Left renal pelvis (tissue), 4 donors: ENCODE results near the gene RAMP3. TPM values are rescaled to one million over a fixed set of nuclear protein-coding genes. Genes with fewer than 3 reads are reported as not detected.
"Not testable (repeated sequence)": the region's sequence is repeated elsewhere in the genome, so short reads cannot be mapped to it uniquely, and the experiment has no call there.

ENCODE experiments used
- DNase-seq, 4 donors: peaks; one replicate each; pipeline ENCODE4 v3.0.0-alpha.2; 2013; ENCODE audit warnings: low read depth in 4 of 4, low spot score in 3 of 4
- polyA plus RNA-seq, 4 donors: library from polyadenylated mRNA; unstranded; fragments of 120-200 nt; gene quantifications; one replicate each; pipeline ENCODE4 v1.2.1, GENCODE V29; 2013; ENCODE audit not compliant: insufficient read length in 4 of 4

RAMP3 gene
- polyA plus RNA-seq, 4 donors = 4.7 to 11.4 (median 9.2) TPM

GRCh38 chr7:45189151-45189970 lies 31.8 kb downstream of the RAMP3 start:
- DNase-seq = no peak

- DNase-seq = no peak
These were observed 33.0 kb downstream of the RAMP3 start for GRCh38 chr7:45190406-45191165.

GRCh38 chr7:45191396-45191795 lies 33.8 kb downstream of the RAMP3 start:
- DNase-seq = no peak

GRCh38 chr7:45192621-45193041 lies 35.0 kb downstream of the RAMP3 start:
- no peak for DNase-seq

- DNase-seq = no peak
These were observed 36.2 kb downstream of the RAMP3 start for GRCh38 chr7:45193828-45194227.

GRCh38 chr7:45196374-45196773 lies 38.8 kb downstream of the RAMP3 start:
- DNase-seq = no peak

GRCh38 chr7:45197461-45197860 lies 39.9 kb downstream of the RAMP3 start:
- no peak for DNase-seq

- no peak for DNase-seq
These were observed 41.4 kb downstream of the RAMP3 start for GRCh38 chr7:45198986-45199385.

GRCh38 chr7:45199506-45199905 lies 41.9 kb downstream of the RAMP3 start:
- no peak for DNase-seq

- no peak for DNase-seq
These were observed 45.0 kb downstream of the RAMP3 start for GRCh38 chr7:45202625-45203024.

GRCh38 chr7:45203036-45203435 lies 45.4 kb downstream of the RAMP3 start:
- DNase-seq = no peak

GRCh38 chr7:45203459-45203858 lies 45.9 kb downstream of the RAMP3 start:
- no peak for DNase-seq

GRCh38 chr7:45203936-45204445 lies 46.4 kb downstream of the RAMP3 start:
- no peak for DNase-seq

- DNase-seq = not testable (repeated sequence)
These were observed 48.7 kb downstream of the RAMP3 start for GRCh38 chr7:45206266-45206665.

GRCh38 chr7:45209909-45210308 lies 52.3 kb downstream of the RAMP3 start:
- not testable (repeated sequence) for DNase-seq

- no peak for DNase-seq
These were observed 53.5 kb downstream of the RAMP3 start for GRCh38 chr7:45211066-45211465.

- DNase-seq = no peak
These were observed 54.4 kb downstream of the RAMP3 start for GRCh38 chr7:45211958-45212357.

GRCh38 chr7:45212606-45213005 lies 55.0 kb downstream of the RAMP3 start:
- no peak for DNase-seq

- DNase-seq = no peak
These were observed 58.0 kb downstream of the RAMP3 start for GRCh38 chr7:45215601-45216062.

GRCh38 chr7:45216181-45216580 lies 58.6 kb downstream of the RAMP3 start:
- no peak for DNase-seq

GRCh38 chr7:45216622-45217165 lies 59.1 kb downstream of the RAMP3 start:
- DNase-seq = no peak
